ENCODE data around the gene CD19.
"Not testable (repeated sequence)": the region's sequence is repeated elsewhere in the genome, so short reads cannot be mapped to it uniquely, and the experiment has no call there.

The CD19 gene

DNA sequence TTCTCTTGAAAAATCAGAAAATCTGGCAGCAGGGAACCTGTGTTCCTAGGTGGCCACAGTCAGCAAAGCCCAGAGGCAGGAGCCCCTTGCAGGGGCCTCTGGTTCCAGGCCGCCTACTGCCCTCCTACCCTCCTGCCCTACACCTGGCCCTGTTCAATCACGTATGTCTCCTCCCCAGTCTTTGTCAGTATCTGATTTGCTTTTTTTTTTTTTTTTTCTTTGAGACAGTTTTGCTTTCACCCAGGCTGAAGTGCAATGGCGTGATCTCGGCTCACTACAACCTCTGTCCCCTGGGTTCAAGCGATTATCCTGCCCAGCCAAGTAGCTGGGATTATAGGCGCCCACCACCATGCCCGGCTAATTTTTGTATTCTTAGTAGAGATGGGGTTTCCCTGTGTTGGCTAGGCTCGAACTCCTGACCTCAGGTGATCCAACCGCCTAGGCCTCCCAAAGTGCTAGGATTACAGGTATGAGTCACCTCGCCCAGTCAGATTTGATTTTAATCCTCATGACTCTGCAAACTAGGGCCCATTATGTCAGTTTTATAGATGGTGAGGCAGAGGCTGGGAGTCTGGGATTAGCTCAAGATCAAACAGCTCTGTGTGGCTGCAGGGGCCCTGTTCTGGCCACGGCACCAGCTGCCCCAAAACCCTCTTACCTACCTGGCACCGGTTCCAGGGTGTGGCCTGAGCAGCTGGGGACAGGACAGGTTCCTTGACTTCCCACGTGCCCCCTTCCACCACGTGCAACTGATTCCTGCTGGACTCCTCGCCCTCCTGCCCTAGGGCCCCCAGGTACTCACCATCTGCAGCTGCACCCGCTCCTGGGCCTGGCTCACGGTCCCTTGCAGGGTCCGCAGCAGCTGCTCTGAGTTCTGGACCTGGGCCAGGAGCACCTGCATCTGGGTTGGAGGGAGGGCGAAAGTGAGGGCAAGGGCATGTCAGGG lies 21.4 kb upstream of the CD19 start:
- no peak for DNase-seq (ENCODE audit: low read depth in 2 of 2)

DNA sequence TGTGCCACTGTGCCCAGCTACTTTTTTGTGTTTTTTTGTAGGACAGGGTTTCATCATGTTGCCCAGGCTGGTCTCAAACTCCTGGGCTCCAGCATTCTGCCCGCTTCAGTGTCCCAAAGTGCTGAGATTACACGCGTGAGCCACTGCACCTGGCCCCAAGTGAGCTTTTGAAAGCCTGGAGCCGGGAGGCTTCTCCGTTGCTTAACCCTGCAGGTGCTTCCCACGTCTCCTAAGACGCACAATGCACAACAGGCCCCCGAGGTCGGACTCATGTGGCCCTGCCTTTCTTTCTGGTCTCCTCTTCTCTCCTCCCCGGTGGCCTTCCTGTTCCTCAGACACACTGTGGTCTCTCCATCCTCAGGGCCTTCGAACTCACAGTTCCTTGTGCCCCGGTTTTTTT lies 19.2 kb upstream of the CD19 start:
- no peak for DNase-seq (ENCODE audit: low read depth in 2 of 2)

DNA sequence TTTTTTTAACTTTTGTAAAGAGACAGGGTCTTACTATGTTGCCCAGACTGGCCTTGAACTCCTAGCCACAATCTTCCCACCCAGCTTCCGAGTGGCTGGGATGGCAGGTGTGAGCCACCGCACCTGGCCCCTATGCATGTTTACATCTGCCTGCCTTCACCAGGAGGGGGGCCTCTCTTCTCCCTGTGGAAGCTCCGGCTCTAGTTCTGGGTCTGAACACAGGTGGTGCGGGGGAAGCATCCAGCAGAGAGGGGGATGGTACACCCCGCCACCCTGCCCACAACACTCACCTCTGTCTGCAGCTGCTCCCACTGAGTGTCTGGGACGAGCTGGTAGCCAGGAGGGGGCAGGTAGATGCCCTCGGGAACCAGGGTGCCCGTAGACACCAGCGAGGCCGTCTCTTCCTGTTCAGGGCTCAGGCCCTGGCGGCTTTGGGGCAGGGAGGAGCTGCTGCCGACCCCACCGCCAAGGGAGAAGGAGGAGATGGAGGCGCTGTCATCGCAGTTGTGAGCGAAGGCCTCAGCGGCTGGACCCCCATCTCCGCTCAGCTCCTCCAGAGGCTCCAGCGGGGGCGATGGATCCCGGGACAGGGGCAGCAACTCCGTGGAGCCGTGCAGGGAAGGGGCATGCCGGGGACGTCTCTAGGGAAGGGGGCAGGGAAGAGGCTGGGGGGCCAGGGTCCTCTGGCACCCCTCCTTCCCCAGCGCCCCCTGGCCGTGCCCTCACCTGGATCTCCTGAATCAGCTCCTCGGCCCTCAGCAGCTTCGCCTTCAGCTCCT lies 17.6 kb upstream of the CD19 start:
- no peak for DNase-seq (ENCODE audit: low read depth in 2 of 2)

DNA sequence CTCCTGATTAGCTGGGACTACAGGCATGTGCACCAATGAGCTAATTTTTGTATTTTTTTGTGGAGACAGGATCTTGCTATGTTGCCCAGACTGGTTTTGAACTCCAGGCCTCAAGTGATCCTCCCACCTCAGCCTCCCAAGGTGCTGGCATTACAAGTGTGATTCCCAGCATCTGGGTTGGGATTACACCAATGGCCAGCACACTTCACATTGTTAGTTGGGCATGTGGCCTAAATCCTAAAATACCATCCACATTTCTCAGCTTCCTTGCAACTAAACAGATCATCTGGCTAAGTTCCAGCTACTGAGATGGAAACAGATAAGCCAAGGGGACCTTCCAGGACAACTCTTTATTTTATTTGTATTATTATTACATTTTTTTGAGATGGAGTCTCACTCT lies 16.6 kb upstream of the CD19 start:
- DNase-seq (ENCODE audit: low read depth in 2 of 2): no peak

DNA sequence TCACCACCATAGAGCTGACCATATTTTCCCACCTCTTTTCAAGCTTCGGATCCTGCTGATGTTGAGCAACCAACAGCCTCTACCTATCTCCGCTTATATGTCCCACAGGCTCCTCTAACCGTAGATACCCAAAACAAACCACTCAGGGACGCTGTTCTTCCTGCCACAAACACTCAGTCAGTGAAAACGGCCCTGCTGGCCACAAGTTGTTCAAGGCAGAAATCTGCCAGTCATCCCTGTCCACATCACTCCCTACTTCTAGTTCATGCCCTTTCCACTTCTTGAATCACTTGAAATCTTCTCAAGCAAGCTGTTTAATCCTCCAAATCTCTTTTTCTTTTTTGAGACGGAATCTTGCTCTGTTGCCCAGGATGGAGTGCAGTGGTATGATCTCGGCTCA lies 14.7 kb upstream of the CD19 start:
- no peak for DNase-seq (ENCODE audit: low read depth in 2 of 2)

DNA sequence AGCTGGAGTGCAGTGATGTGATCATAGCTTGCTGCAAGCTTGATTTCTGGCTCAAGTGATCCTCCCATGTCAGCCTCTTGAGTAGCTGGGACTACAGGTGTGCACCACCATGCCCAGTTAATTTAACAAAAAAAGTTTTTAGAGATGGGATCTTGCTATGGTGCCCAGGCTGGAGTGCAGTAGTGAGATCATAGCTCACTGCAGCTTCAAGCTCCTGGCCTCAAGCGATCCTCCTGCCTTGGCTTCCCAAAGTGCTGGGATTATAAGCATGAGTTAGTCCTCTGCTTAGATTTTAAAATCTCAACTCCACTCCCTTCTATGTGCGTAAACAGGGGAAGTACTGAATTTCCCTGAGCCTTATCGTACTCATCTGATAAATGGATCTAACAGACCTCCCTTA lies 13.1 kb upstream of the CD19 start:
- DNase-seq (ENCODE audit: low read depth in 2 of 2): no peak

DNA sequence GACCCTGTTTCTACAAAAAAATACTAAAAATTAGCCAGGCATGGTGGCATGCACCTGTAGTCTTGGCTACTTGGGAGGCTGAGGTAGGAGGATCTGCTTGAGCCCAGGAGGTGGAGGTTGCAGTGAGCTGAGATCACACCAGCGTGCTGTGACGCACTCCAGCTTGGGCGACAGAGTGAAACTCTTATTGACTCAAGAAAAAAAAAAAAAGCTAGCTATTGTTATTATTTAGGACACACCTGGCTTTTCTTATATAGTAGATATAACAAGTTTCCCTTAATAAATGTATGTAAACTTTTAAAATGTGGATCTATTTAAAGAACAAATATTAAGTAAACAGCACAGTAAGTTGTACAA lies 8.6 kb upstream of the CD19 start:
- DNase-seq (ENCODE audit: low read depth in 2 of 2): no peak

DNA sequence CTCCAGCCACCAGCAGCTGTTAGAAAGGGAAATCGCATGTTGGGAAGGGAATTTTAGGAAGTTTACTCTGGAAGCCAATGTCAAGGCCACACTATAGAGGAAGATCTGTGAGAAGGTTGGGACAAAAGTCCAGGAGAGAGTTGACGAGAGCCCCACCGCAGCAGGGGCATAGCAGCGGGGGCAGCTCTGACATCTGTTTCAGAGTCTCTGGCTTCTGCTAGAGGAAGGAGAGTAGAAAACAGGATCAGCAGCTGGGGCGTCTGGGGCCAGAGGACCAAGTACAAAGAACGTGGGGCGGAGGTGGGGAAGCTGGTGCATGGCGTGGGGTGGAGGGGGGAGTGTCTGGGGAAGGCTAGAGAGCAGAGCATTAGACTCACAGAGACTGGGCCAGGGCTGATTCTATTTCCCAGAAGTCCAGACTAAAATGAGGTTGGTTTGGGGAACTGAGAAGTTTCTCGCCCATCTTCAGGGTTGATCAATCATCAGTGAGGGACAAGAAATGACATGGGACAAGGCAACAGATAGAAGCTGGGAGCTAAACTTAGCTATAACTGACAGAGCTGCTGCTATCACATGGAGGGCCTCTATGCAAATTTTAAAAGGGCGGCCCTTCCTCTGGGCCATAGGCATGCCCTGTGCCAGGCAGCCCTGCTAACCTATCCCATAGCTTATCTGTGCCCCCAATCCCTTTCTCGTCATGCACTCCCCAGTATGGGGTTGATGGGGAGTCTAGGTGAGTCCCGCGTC lies 7.9 kb upstream of the CD19 start:
- no peak for DNase-seq (ENCODE audit: low read depth in 2 of 2)

DNA sequence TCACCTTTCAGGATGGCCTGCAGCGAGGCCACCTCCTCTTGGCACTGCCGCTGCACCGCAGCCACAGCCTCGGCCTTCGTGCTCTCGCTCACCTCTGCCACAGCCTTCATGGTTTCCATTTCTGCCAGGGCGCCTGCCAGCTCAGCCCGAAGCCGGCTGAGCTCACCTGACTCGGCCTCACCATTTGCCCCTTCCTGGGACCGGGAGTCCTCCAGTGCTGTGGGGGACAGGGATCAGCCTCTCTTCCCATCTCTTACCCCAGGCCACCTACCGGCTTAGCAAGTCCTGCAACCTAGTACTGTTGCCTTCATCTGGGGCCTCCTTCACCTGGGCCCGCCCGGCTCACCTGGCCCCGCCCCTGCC lies 7.4 kb upstream of the CD19 start:
- DNase-seq (ENCODE audit: low read depth in 2 of 2): no peak

DNA sequence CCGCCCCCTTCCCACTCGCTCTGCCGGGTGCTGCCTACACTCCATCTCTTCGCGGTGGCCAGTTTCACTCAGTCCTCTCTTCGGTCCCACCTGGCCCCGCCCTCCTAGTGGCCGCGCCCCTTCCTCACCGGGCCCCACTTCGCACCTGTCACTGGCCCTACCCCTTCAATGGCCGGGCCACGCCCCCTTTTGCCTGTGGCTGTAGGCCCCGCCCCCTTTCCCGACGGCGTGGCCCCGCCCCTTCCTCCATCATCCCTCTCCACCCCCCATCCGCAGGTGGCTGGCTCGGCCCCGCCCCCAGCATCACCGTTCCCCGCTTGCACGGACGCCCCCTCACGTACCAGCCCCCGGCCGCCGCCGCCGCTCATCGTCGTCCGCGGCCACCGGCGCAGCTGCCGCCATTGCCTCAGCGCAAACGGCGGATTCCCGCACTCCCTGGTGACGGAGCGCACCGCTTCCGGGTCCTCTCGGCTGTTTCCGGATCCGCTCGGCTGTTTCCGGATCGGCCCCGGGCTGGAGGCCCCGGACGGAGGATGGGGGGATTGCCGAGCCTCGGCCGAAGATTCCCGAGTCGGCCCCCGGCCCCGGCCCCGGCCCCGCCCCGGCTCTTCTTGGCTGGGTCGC lies 6.9 kb upstream of the CD19 start, which contains the start of gene RABEP2:
RABEP2 (minus strand) TSS at position 477 of the 624 bp plus-strand sequence; CDS start at position 402, 75 bp downstream.
- DNase-seq (ENCODE audit: low read depth in 2 of 2): peak; percentile 82 to 87

DNA sequence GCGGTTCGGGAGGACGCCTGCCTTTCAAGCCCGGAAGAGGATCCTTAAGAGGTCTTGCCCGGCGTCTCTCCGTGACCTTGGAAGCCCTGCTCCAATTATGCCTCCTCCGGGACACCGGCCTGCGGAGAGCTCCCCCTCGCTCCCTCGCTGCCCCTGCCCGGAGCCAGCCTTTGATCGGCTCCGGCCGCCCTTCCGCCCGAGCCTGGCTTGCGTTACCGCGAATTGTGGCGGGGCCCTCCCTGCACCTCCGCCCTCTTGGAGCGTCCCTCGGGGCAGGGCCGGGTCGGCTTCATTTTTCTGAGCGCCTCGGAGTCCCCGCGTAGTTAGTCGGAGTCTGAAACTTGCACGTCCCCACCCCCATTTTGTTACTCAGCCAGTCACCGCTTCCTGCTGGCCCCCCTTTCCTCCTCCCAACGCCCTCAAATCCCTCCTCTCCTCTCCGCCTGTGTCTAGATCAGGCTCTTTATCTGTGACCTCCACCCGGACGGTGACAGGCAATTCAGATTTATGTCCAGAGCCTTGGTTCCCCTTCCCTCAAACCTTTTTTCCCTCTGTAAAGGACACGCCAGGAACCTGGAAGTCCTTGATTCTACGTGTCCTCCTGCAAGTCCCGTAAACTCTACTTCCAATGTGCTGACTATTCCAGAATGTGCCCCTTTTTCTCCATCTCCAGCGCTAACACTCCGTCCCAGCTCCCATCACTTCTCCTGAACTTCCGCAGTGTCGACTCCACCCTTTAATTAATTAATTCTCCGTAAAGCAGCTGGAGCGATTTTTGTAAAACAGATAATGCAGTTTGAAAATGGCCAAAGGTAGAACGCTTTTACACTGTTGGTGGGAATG lies 6.2 kb upstream of the CD19 start:
- peak; percentile 66 to 70 for DNase-seq (ENCODE audit: low read depth in 2 of 2)

DNA sequence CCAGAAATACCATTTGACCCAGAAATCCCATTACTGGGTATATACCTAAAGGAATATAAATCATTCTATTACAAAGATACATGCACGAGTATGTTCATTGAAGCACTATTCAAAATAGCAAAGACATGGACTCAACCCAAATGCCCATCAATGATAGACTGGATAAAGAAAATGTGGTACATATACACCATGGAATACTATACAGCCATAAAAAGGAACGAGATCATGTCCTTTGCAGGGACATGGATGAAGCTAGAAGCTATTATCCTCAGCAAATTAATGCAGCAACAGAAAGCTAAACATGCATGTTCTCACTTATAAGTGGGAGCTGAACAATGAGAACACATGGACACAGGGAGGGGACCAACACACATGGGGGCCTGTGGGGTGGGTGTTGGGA lies 5.5 kb upstream of the CD19 start:
- not testable (repeated sequence) for DNase-seq (ENCODE audit: low read depth in 2 of 2)

DNA sequence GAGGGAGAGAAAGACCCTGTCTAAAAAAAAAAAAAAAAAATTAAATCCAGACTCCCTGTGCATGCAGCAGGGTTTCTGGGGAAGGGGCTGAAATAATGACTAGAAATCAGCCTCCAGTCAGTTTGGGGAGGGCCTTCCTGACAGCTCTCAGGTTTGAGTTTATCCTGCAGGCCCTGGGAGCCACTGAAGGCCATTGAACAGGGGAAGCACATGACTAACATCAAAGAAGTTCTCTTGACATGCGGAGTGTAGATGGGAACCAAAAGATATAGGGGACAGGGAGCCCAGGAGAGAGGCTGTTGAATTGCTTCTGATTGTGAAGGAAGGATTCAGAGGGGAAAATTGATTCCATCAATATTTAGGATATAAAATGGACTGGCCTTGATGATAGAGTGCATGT lies 4.0 kb upstream of the CD19 start:
- DNase-seq (ENCODE audit: low read depth in 2 of 2): no peak

DNA sequence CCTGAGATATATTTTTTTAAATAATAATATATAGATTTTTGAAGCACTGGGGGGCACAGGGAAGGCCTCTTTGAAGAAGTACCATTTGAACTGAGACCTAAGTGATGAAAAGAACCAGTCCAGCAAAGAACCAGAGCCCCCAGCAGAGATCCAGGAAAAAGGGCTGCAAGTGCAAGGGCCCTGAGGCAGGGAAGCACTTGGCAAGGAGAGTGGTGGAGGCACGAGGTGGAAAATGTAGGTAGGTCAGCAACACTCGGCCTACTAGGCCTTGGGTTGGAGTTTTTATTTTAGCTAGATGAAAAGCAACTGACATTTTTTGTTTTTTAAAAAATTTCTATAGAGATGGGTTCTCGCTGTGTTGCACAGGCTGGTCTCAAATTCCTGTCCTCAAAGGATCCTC lies 1.6 kb upstream of the CD19 start:
- DNase-seq (ENCODE audit: low read depth in 2 of 2): no peak

DNA sequence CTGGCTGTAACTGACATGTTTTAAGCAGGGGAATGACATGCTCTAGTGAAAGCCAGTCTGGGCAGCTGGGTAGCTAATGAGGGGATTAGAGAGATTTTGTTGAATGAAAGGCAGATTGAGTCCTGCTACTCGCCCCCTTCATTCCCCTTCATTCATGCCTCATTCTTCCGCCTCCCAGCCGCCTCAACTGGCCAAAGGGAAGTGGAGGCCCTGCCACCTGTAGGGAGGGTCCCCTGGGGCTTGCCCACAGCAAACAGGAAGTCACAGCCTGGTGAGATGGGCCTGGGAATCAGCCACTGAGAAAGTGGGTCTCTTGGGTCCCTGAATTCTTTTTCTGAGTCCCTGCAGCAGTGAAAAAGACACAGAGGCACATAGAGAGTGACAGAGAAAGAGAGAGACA lies 1.1 kb upstream of the CD19 start:
- no peak for DNase-seq (ENCODE audit: low read depth in 2 of 2)

DNA sequence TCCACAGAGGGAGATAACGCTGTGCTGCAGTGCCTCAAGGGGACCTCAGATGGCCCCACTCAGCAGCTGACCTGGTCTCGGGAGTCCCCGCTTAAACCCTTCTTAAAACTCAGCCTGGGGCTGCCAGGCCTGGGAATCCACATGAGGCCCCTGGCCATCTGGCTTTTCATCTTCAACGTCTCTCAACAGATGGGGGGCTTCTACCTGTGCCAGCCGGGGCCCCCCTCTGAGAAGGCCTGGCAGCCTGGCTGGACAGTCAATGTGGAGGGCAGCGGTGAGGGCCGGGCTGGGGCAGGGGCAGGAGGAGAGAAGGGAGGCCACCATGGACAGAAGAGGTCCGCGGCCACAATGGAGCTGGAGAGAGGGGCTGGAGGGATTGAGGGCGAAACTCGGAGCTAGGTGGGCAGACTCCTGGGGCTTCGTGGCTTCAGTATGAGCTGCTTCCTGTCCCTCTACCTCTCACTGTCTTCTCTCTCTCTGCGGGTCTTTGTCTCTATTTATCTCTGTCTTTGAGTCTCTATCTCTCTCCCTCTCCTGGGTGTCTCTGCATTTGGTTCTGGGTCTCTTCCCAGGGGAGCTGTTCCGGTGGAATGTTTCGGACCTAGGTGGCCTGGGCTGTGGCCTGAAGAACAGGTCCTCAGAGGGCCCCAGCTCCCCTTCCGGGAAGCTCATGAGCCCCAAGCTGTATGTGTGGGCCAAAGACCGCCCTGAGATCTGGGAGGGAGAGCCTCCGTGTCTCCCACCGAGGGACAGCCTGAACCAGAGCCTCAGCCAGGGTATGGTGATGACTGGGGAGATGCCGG lies 769 bp downstream of the CD19 start:
- no peak for DNase-seq (ENCODE audit: low read depth in 2 of 2)

DNA sequence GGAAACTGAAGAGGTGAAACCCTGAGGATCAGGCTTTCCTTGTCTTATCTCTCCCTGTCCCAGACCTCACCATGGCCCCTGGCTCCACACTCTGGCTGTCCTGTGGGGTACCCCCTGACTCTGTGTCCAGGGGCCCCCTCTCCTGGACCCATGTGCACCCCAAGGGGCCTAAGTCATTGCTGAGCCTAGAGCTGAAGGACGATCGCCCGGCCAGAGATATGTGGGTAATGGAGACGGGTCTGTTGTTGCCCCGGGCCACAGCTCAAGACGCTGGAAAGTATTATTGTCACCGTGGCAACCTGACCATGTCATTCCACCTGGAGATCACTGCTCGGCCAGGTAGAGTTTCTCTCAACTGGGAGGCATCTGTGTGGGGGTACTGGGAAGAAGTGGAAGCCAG lies 1.4 kb downstream of the CD19 start:
- no peak for DNase-seq (ENCODE audit: low read depth in 2 of 2)

DNA sequence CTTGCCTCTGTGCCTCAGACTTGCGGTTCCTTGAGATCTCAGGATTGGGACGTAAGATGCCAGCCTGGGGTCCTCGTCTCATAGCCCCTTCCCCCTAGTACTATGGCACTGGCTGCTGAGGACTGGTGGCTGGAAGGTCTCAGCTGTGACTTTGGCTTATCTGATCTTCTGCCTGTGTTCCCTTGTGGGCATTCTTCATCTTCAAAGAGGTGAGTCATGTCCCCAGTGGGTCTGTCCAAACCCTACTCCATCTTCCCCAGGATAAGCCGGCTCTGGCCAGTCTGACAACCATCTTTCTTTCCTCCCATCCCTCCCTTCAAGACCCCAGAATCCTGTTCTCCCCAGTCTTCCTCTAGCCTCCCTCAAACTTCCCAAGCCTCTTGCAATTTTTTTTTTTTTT lies 3.6 kb downstream of the CD19 start:
- no peak for DNase-seq (ENCODE audit: low read depth in 2 of 2)

DNA sequence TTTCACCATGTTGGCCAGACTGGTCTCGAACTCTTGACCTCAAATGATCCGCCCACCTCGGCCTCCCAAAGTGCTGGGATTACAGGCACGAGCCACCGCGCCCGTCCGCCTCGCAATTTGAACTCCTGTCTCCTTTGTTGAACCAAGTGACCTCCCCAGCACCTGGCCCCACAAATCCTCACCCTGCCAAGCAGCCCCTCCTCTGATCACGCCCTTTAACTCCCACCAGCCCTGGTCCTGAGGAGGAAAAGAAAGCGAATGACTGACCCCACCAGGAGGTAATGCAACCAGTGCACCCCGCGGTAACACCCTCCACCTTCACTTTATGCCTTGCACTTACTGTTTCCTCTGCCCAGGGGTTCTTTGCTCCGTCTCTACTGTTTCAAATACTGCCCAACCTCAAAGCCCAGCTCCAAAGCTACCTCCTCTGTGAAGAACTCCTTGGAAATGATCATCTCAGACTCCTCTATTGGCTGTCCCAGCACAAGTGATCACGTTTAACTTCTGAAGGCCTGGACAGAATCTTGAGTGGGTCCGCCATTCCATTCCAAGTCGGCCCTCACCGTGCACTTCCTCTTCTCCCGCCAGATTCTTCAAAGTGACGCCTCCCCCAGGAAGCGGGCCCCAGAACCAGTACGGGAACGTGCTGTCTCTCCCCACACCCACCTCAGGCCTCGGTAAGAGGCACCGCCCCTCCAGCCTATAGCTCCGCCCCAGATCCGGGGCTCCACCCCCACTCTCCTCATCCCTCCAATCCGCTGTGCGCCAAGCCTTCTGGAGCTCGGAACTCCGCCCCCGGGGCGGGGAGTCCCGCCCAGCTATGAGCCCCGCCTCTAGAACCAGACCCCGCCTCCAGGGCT lies 4.4 kb downstream of the CD19 start:
- peak; percentile 64 to 67 for DNase-seq (ENCODE audit: low read depth in 2 of 2)

Measured in stimulated activated CD8-positive, alpha-beta memory T cell treated with anti-CD3 and anti-CD28 coated beads, Interleukin-7, amount 100 ng/mL, for 4 hours (primary cell).